Thymus (tissue), 11 donors: Measurements from ENCODE around the gene BRIP1. TPM values are rescaled to one million over a fixed set of nuclear protein-coding genes. Genes with fewer than 3 reads are reported as not detected.
"Not testable (repeated sequence)": the region's sequence is repeated elsewhere in the genome, so short reads cannot be mapped to it uniquely, and the experiment has no call there.

Source experiments
- DNase-seq, 9 donors: peaks; one replicate each; pipeline ENCODE4 v3.0.0-alpha.2; 2013; ENCODE audit warnings: low spot score in 9 of 9, low read depth in 6 of 9, missing footprints in 1 of 9
- H3K27ac ChIP-seq, 2 donors: one replicate each; pipeline ENCODE4 v1.5.1; 2013; ENCODE audit warnings: control low read depth in 1 of 2, low read depth in 1 of 2, low read length in 1 of 2, mild to moderate bottlenecking in 1 of 2, moderate library complexity in 1 of 2
- H3K27me3 ChIP-seq, 2 donors: one replicate each; pipeline ENCODE4 v1.5.1; 2013; ENCODE audit warnings: low read length in 1 of 2; ENCODE audit not compliant: control insufficient read depth in 2 of 2, insufficient read depth in 1 of 2
- H3K36me3 ChIP-seq, 2 donors: one replicate each; pipeline ENCODE4 v1.5.1; 2013; ENCODE audit warnings: low read length in 1 of 2, mild to moderate bottlenecking in 1 of 2, moderate library complexity in 1 of 2; ENCODE audit not compliant: control insufficient read depth in 2 of 2, insufficient read depth in 2 of 2
- H3K4me1 ChIP-seq, 2 donors: one replicate each; pipeline ENCODE4 v1.5.1; 2013; ENCODE audit warnings: low read length in 2 of 2; ENCODE audit not compliant: control insufficient read depth in 2 of 2, insufficient read depth in 2 of 2
- H3K4me3 ChIP-seq, 2 donors: one replicate each; pipeline ENCODE4 v1.5.1; 2013; ENCODE audit warnings: low read length in 2 of 2, control low read depth in 1 of 2, mild to moderate bottlenecking in 1 of 2
- H3K9me3 ChIP-seq, 2 donors: one replicate each; pipeline ENCODE4 v1.5.1; 2013; ENCODE audit warnings: low read length in 1 of 2, mild to moderate bottlenecking in 1 of 2; ENCODE audit not compliant: control insufficient read depth in 2 of 2, insufficient read depth in 1 of 2
- WGBS: extraction: QIAGEN DNeasy Blood & Tissue Kit; methylation state at CpG from one replicate; pipeline ENCODE4 v1.1.7; 2013; 5-methylcytosine and 5-hydroxymethylcytosine counted together
- polyA plus RNA-seq: library from polyadenylated mRNA; stranded (reverse); fragments of 200-250 nt; gene quantifications from one replicate; pipeline ENCODE4 v1.2.3, GENCODE V29; 2013
- total RNA-seq: library from RNA; stranded (reverse); fragments of 120-200 nt; gene quantifications from one replicate; pipeline ENCODE4 v1.2.4, GENCODE V29; 2013
- donor health status: healthy.

Gene BRIP1
- total and polyA plus RNA-seq, 2 donors = 0.68 to 11.5 TPM

DNA sequence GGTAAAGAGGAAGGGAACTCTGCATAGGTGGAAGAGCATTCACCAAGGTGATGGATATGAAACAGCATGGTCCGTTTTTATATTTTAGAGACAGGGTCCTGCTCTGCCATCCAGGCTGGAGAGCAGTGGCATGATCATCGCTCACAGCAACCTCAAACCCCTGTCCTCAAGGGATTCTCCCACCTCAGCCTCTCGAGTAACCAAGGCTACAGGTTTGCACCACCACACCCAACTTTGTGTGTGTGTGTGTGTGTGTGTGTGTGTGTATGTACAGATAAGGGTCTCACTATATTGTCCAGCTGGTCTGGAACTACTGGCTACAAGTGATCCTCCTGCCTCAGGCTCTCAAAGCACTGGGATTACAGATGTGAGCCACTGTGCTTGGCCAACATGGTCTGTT lies 194.8 kb downstream of the BRIP1 start:
- Histone ChIP-seq H3K4me3 (no peak overlapping the region), H3K36me3 (no peaks in the 10 kb centered on the region), H3K9me3 (no peaks in the 10 kb centered on the region), H3K27me3 (no peaks in the 10 kb centered on the region), H3K4me1 (no peaks in the 10 kb centered on the region), H3K27ac (no peak overlapping the region)
- WGBS = 93% methylated on average over 3 of the region's 3 CpGs
- no peak for DNase-seq

GRCh38 chr17:61666406-61667088 lies 196.8 kb downstream of the BRIP1 start:
- WGBS = over 99% methylated on average over 4 of the region's 5 CpGs
- H3K4me1 ChIP-seq, H3K36me3 ChIP-seq, H3K27ac ChIP-seq, DNase-seq, H3K9me3 ChIP-seq, H3K4me3 ChIP-seq, H3K27me3 ChIP-seq: not testable (repeated sequence)

- no peaks in the 10 kb centered on the region for H3K27me3 ChIP-seq
- no peak overlapping the region for H3K27ac ChIP-seq
- H3K36me3 ChIP-seq = no peaks in the 10 kb centered on the region
- H3K9me3 ChIP-seq = no peaks in the 10 kb centered on the region
- no peak overlapping the region for H3K4me3 ChIP-seq
- WGBS = 85% methylated on average over 4 of the region's 4 CpGs
- H3K4me1 ChIP-seq = no peaks in the 10 kb centered on the region
- DNase-seq = no peak
These were observed 200.0 kb downstream of the BRIP1 start for GRCh38 chr17:61663310-61663709.

DNA sequence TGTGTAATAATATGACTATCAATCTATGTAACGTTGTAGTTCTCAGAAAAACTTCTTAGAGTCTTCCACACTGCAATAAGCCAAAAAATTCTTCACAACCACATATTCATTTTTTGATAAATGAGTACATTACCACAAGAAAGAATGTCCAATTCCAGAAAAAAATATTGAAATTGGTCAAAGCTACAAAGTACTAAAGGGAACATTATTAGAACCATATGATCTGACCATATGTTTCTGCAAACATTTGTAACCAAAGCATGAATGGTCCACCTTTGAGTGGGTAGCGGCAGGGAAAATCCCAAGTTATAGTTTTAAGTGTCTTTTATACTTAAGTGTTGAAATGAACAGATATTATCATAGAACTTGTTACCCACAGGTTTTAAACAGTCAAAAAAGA lies 200.6 kb downstream of the BRIP1 start:
- 93% methylated on average over 2 of the region's 2 CpGs for WGBS
- DNase-seq = no peak
- H3K27me3 ChIP-seq = no peaks in the 10 kb centered on the region

DNA sequence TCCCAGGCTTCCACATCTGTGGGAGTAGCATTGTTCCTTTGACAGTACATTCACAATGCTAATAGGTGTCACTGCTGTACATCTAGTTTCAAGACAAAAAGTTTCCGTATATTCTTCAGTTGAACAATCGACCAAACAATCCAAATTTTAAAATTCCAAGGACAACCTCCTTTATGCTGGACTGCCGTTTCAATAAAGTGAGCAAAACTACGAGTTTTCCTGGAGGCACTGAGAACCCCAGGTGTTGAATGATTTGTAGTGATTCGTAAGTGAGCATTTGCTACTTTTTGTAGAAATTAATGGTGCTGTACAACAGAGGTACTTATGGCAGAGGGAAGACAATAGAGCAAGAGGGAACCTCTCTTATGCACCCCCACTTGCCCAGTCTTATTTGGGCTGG lies 201.1 kb downstream of the BRIP1 start:
- Histone ChIP-seq H3K27ac (no peak overlapping the region), H3K4me1 (no peaks in the 10 kb centered on the region), H3K27me3 (no peaks in the 10 kb centered on the region), H3K36me3 (no peaks in the 10 kb centered on the region), H3K9me3 (no peaks in the 10 kb centered on the region), H3K4me3 (no peak overlapping the region)
- whole genome bisulfite sequencing = 96% methylated on average over 5 of the region's 5 CpGs
- DNase-seq = no peak

More for the DNA sequence above, 200.6 kb downstream of the BRIP1 start:
- Histone ChIP-seq H3K36me3 (no peaks in the 10 kb centered on the region), H3K4me1 (no peaks in the 10 kb centered on the region), H3K9me3 (no peaks in the 10 kb centered on the region), H3K27ac (no peak overlapping the region), H3K4me3 (no peak overlapping the region)

DNA sequence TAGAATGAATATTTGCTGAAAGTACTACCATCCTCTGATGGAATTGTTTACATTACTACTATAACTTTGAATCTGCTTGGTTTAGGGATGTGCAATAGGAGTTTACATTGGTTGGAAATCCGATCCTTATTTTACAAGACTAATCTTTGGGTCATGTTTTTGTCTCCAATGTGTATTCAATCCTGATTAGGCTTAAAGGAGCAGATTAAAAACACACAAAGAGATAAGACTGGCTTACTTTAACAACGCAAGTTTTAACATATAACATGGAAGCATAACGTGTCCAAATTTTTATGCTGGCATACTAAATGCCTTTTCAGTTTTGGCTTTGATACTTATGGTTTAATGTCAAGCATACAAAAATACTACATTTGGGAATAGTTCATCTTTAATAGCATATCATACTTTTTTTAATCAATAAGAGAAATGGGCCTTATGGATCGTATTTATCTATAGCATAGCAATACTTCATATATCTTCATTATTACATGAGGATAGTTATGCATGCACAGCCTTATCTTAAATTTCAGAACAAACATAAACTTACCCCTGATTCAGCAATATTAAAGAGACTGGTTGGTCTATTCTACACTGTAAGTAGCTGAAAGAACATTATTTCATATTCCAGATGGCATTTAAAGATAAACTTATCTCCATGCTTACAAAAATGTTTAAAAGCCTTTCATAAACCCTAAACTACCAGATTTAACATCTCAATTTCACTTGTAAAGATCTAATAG lies 202.4 kb downstream of the BRIP1 start:
- Histone ChIP-seq H3K4me3 (no peak overlapping the region), H3K27ac (no peak overlapping the region), H3K9me3 (no peaks in the 10 kb centered on the region), H3K36me3 (no peaks in the 10 kb centered on the region), H3K4me1 (no peaks in the 10 kb centered on the region), H3K27me3 (no peaks in the 10 kb centered on the region)
- no peak for DNase-seq
- WGBS = 91% methylated on average over 4 of the region's 4 CpGs

- H3K27me3 ChIP-seq = no peaks in the 10 kb centered on the region
- no peak overlapping the region for H3K27ac ChIP-seq
- H3K9me3 ChIP-seq = no peaks in the 10 kb centered on the region
- H3K4me3 ChIP-seq = no peak overlapping the region
- 97% methylated on average over 2 of the region's 2 CpGs for WGBS
- no peaks in the 10 kb centered on the region for H3K4me1 ChIP-seq
- no peak for DNase-seq
- no peaks in the 10 kb centered on the region for H3K36me3 ChIP-seq
These were observed 203.9 kb downstream of the BRIP1 start for GRCh38 chr17:61659437-61659836.

DNA sequence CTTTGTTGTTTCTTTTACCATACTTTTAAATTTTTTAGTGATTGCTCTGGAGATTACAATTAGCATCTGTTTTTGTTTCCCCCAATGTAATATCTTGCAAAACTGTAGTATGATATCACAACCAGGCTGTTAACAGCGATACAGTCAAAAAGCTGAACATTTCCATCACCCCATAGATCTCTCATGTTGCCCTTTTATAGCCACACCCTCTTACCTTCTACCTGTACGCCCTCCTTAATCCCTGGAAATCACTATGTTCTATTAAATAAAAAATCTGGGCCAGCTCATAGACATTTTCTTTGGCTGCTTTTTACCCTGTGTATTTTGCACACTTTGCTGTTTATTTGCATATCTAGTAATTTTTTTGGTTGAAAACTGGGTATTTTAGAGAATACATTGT lies 205.1 kb downstream of the BRIP1 start:
- Histone ChIP-seq H3K27me3 (no peaks in the 10 kb centered on the region), H3K4me1 (no peaks in the 10 kb centered on the region), H3K36me3 (no peaks in the 10 kb centered on the region), H3K27ac (no peak overlapping the region), H3K4me3 (no peak overlapping the region), H3K9me3 (no peaks in the 10 kb centered on the region)
- DNase-seq = no peak
- WGBS = 97% methylated on average over 2 of the region's 2 CpGs

- no peaks in the 10 kb centered on the region for H3K27me3 ChIP-seq
- no peaks in the 10 kb centered on the region for H3K9me3 ChIP-seq
These were observed 206.0 kb downstream of the BRIP1 start for GRCh38 chr17:61657338-61657737.

More at GRCh38 chr17:61657338-61657737, 206.0 kb downstream of the BRIP1 start:
- no peak for DNase-seq
- Histone ChIP-seq H3K4me1 (no peaks in the 10 kb centered on the region), H3K4me3 (no peak overlapping the region), H3K27ac (no peak overlapping the region), H3K36me3 (no peaks in the 10 kb centered on the region)
